Duodenal mucosa (tissue), 2 donors: ENCODE results near the gene C1QL1.

Source experiments
- H3K27ac ChIP-seq: one replicate; pipeline ENCODE4 v1.7.0; 2013; ENCODE audit warnings: low read depth, low read length
- H3K27me3 ChIP-seq, 2 donors: one replicate each; pipeline ENCODE4 v1.7.0; 2013; ENCODE audit warnings: low read length in 2 of 2, control low read depth in 1 of 2; ENCODE audit not compliant: insufficient read depth in 2 of 2, control insufficient read depth in 1 of 2
- H3K36me3 ChIP-seq, 2 donors: one replicate each; pipeline ENCODE4 v1.7.0; 2013; ENCODE audit warnings: low read length in 2 of 2, control low read depth in 1 of 2; ENCODE audit not compliant: insufficient read depth in 2 of 2, control insufficient read depth in 1 of 2
- H3K4me1 ChIP-seq, 2 donors: one replicate each; pipeline ENCODE4 v1.7.0; 2013; ENCODE audit warnings: low read length in 2 of 2, control low read depth in 1 of 2; ENCODE audit not compliant: insufficient read depth in 2 of 2, control insufficient read depth in 1 of 2
- H3K4me3 ChIP-seq, 2 donors: one replicate each; pipeline ENCODE4 v1.7.0; 2013; ENCODE audit warnings: low read length in 2 of 2, low read depth in 1 of 2
- H3K9ac ChIP-seq, 2 donors: one replicate each; pipeline ENCODE4 v1.7.0; 2013; ENCODE audit warnings: low read length in 2 of 2, low read depth in 1 of 2
- H3K9me3 ChIP-seq, 2 donors: one replicate each; pipeline ENCODE4 v1.7.0; 2013; ENCODE audit warnings: low read length in 2 of 2, control low read depth in 1 of 2; ENCODE audit not compliant: control insufficient read depth in 1 of 2

The C1QL1 gene

DNA sequence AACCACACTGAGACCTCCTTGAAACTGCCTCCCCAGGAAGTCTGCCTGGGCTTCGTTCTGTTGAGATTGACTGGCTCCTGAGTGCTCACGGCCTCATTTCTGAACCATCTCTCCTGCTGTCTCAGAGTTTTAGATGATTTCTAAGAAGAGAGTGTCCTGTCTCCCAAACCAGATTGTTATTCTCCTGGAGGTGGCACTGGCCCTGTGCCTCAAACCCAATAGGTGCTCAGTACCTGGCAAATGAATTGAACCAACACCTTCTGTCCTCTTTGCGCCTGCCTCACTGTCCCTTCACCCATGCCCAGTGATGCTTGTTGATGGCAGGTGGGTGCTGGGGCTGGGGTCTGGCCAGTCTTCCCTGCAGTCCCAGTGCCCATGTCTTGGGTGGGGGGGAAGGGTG lies 36.3 kb upstream of the C1QL1 start:
- Histone ChIP-seq H3K27ac (no peak overlapping the region), H3K36me3 (no peaks in the 10 kb centered on the region), H3K4me1 (no peaks in the 10 kb centered on the region), H3K9ac (no peak overlapping the region), H3K4me3 (no peak overlapping the region), H3K27me3 (peaks cover 0 to 6% of the 10 kb centered on the region in 2 donors), H3K9me3 (peaks cover 0 to 3% of the 10 kb centered on the region in 2 donors)

GRCh38 chr17:45003877-45004276 lies 35.8 kb upstream of the C1QL1 start:
- Histone ChIP-seq H3K9ac (no peak overlapping the region), H3K27ac (no peak overlapping the region), H3K9me3 (peaks cover 0 to 7% of the 10 kb centered on the region in 2 donors), H3K36me3 (no peaks in the 10 kb centered on the region), H3K27me3 (peaks cover 0 to 6% of the 10 kb centered on the region in 2 donors), H3K4me1 (no peaks in the 10 kb centered on the region), H3K4me3 (no peak overlapping the region)

DNA sequence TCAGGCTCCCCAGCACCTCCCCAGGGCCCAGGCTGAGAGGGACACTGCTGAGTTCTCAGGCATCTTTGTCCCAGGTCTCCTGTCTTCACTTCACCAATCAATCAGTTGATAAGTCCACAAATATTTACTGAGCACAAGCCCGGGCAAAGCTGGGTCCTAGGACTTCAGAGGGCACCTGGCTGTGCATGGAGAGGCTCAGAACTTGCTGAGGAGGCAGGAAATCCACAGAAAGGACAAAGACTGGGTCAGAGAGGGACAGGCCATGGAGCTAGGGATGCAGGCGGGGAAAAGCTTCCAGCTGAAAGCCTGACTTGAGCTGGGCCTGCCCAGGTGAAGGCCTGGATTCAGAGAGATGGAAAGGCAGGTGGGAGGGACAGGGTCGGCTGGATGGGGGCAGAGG lies 33.2 kb upstream of the C1QL1 start:
- Histone ChIP-seq H3K9me3 (peaks cover 0 to 7% of the 10 kb centered on the region in 2 donors), H3K27ac (no peak overlapping the region), H3K27me3 (peaks cover 6 to 11% of the 10 kb centered on the region in 2 donors), H3K36me3 (no peaks in the 10 kb centered on the region), H3K4me1 (no peaks in the 10 kb centered on the region), H3K4me3 (no peak overlapping the region), H3K9ac (no peak overlapping the region)

- no peak overlapping the region for H3K27ac ChIP-seq
- H3K9ac ChIP-seq, result no peak overlapping the region
- H3K27me3 ChIP-seq, result peaks cover 10% of the 10 kb centered on the region in 2 donors
- no peaks in the 10 kb centered on the region for H3K4me1 ChIP-seq
- H3K9me3 ChIP-seq, result peaks cover 0 to 7% of the 10 kb centered on the region in 2 donors
- no peak overlapping the region for H3K4me3 ChIP-seq
- no peaks in the 10 kb centered on the region for H3K36me3 ChIP-seq
Measured at GRCh38 chr17:44999433-44999832, 31.3 kb upstream of the C1QL1 start.

- Histone ChIP-seq H3K36me3 (no peaks in the 10 kb centered on the region), H3K4me1 (no peaks in the 10 kb centered on the region), H3K9ac (no peak overlapping the region), H3K27me3 (peaks cover 10 to 13% of the 10 kb centered on the region in 2 donors), H3K27ac (no peak overlapping the region), H3K4me3 (no peak overlapping the region), H3K9me3 (peaks cover 0 to 7% of the 10 kb centered on the region in 2 donors)
Measured at GRCh38 chr17:44998646-44999045, 30.5 kb upstream of the C1QL1 start.

- Histone ChIP-seq H3K36me3 (no peaks in the 10 kb centered on the region), H3K9ac (no peak overlapping the region), H3K4me1 (no peaks in the 10 kb centered on the region), H3K27me3 (peaks cover 10 to 13% of the 10 kb centered on the region in 2 donors), H3K27ac (no peak overlapping the region), H3K4me3 (no peak overlapping the region), H3K9me3 (peaks cover 0 to 7% of the 10 kb centered on the region in 2 donors)
Measured at GRCh38 chr17:44997733-44998520, 29.8 kb upstream of the C1QL1 start.

DNA sequence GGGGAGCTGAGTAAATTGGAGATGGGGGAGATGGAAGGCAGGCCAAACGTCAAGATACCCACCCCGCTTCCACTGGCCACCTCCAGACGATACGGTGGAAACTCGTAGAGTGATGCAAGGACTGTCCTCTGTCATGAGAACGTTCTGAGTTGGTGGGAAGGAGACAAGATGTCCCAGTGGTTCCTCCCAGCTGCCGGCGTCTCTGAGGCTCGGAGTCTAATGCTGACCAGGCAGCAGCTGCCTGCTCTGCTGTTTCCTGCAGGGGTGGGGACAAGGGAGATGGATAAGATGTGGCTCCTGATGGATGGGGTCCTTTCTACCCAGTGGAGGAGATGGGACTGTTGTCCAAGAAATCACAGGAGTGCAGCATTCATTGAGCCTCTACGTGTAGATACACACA lies 28.2 kb upstream of the C1QL1 start:
- Histone ChIP-seq H3K4me1 (no peaks in the 10 kb centered on the region), H3K27ac (no peak overlapping the region), H3K4me3 (no peak overlapping the region), H3K36me3 (no peaks in the 10 kb centered on the region), H3K9me3 (peaks cover 0 to 7% of the 10 kb centered on the region in 2 donors), H3K27me3 (peaks cover 10 to 16% of the 10 kb centered on the region in 2 donors), H3K9ac (no peak overlapping the region)

GRCh38 chr17:44995436-44996001 lies 27.4 kb upstream of the C1QL1 start:
- H3K9ac ChIP-seq, result no peak overlapping the region
- H3K36me3 ChIP-seq, result no peaks in the 10 kb centered on the region
- H3K4me3 ChIP-seq, result no peak overlapping the region
- peaks cover 0 to 7% of the 10 kb centered on the region in 2 donors for H3K9me3 ChIP-seq
- H3K27me3 ChIP-seq, result peaks cover 10 to 14% of the 10 kb centered on the region in 2 donors
- no peak overlapping the region for H3K27ac ChIP-seq
- H3K4me1 ChIP-seq, result no peaks in the 10 kb centered on the region

DNA sequence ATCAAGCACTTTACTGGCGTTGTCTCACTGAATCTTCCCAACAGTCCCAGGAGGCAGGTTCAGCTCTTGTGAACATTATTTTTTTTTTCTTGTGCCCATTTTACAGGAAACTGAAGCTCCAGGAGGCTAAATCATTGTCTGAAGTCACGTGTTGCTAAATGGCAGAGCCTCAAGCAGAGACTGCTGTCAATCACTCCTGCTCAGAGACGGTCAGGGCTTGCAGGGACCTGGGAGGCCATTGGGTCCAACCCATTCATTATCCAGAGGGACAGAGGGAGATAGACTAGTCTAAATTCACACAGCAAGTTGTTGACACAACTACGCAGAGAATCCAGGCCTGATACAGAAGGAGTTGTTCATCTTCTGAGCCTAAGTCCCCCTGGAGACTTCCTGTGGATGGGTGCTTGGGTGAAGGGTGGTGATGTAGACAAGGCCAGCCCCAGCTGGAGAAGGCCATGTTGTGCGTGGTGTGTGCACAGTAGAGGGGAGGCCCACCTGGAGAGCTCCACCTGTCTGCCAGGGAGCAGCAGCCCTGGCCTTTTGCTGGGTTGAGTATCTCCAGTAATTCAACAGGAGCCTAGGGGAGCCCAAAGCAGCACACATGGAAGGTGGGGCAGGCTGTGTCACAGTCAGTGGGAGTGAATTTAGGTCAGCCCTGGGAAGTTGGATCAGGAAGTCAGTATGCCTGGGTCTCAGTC lies 24.3 kb upstream of the C1QL1 start:
- H3K9me3 ChIP-seq, result no peaks in the 10 kb centered on the region
- H3K27me3 ChIP-seq, result peaks cover 32 to 33% of the 10 kb centered on the region in 2 donors
- H3K9ac ChIP-seq, result no peak overlapping the region
- H3K4me3 ChIP-seq, result no peak overlapping the region
- H3K36me3 ChIP-seq, result no peaks in the 10 kb centered on the region
- no peaks in the 10 kb centered on the region for H3K4me1 ChIP-seq
- no peak overlapping the region for H3K27ac ChIP-seq

- no peak overlapping the region for H3K4me3 ChIP-seq
- H3K4me1 ChIP-seq, result no peaks in the 10 kb centered on the region
- no peaks in the 10 kb centered on the region for H3K36me3 ChIP-seq
- no peaks in the 10 kb centered on the region for H3K9me3 ChIP-seq
- no peak overlapping the region for H3K27ac ChIP-seq
- no peak overlapping the region for H3K9ac ChIP-seq
- H3K27me3 ChIP-seq, result peaks cover 28 to 39% of the 10 kb centered on the region in 2 donors
Measured at GRCh38 chr17:44990994-44991393, 22.9 kb upstream of the C1QL1 start.
